ENCODE data around the gene MED10.

MED10 gene

DNA sequence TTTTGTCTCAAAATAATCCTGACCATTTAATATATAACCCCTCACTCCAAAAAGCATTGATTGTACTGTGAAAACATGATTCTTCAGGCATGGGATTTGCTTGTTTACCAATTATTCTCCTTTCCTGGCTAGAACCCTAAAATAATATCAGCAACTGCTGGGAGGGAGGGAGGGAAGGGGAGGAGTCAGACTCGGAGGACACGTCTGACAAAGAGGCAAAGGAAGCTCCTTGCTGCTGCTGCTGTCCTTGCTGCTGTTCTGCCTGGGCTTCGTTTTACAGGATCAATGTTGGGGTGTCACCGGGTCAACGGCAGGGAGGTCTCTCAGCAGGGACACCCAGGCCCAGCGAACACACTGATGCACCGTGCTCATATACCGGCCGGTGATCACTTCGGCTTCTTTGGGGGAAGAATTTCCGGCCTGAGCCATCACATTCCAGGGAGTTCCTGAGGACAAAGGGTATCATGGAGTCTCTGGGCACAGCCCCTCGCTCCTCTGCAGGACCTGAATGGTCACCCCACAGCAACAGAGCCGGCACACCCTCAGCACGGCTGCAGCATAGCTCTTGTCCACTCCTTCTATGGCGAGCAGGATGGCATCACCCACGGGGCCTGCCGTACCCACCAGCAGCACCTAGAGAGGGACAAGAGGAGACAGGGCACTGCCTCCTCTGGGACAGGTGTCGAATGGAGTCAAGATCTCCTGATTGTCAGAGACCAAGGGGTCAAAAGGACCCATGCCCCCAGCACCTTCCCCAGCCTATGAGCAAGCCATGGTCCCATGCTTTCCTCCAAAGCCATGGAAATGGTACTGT, 27.9 kb downstream of the MED10 start:
- no peak for DNase-seq (ENCODE audit: low read depth in 2 of 2)

DNA sequence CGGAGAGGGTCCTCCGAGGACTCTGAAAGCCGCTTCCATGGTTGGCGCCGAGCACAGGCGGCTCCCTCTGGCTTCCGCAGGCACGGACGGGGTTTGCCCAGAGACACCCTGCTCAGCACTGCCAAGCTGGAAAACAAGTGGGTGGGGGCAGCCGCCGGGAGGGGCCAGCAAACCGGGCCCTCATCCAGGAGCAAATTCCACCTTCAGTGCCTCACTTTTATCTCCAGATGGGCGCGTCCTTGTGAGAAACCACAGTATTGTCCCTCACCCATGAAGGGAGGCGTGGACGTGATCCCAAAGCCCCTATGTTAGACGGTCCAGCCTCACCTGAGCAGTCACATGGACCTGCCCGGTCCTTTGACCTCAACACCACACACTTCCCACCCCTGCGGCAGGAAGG, 29.0 kb downstream of the MED10 start:
- no peak for DNase-seq (ENCODE audit: low read depth in 2 of 2)

DNA sequence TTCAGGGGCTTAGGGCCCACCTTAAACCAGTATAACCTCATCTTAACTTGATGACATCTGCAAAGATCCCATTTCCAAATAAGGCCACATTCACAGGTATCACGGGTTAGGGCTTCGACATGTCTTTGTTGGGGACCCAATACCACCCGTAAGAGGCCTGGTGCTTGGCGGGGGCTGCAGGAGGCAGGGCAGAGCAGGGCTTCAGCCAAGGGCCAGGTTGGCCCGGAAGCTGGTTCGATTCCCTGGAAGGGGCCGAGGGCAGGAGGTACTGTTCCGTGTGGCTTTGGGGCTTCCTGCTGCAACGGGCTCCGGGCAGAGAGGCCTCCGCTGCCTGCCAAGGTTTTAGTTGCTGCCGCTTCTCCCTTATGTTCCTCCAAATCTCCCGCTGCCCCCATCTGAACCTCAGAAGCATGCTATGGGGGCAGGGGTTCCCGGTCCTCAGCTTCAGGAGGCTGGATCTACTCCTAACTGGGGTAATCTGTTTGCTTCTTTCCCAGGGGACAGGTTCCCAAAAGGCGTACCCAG, 29.8 kb downstream of the MED10 start:
- no peak for DNase-seq (ENCODE audit: low read depth in 2 of 2)

DNA sequence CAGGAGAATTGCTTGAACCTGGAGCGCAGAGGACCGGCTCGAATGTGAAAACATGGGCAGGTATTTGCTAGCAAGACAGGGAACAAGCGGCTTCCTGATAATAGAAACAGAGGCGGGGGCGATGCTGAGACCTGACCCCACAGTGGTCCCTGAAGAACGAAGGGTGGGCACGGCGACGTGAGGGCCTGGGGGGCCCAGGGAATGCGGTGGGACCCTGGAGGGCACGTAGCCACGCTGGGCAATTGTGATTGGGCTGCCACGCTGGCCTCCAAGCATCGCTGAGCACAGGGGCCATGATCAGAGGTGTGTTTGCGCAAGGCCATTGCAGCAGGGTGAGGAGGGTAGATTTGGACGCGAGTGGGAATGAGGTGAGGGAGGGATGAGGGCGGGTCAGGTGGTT, 30.7 kb downstream of the MED10 start:
- DNase-seq (ENCODE audit: low read depth in 2 of 2) = no peak

DNA sequence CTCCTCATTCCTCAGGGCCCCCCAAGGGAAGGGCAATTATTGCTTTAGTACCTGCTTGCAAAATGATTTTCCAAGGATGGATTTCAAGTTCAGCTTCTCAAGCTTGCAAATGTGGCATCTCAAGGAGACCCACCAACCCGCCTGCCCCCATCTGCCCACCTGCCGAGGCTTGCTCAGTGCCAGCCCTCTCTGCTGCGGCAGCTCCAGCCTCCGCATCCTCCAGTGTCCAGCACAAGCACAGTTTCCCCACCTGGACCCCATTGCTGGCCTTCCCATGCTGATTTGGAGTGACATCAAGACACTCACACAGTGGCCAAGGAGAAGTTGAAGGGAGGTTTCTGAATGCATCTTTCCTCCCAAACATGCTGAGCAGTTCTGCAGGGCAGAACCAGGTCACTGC, 31.2 kb downstream of the MED10 start:
- no peak for DNase-seq (ENCODE audit: low read depth in 2 of 2)

DNA sequence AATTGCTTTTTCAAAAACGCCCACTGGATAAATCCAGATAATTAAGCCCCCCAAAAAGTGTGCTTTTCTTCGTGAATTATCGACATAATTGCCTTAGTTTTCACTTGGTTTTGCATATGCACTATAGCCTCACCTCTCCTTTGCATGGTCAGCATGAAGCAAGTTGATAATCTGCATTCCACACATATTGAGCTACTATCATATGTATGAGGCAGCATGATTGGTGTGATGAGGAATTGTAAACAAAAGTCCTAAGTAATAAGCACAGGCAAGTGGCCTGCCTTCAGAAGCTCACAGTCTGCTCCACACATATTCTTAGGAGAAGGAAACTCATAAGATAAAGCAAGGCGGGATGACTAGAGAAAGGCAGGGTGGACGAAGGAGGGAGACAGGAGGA, 33.8 kb downstream of the MED10 start:
- DNase-seq (ENCODE audit: low read depth in 2 of 2) = no peak

DNA sequence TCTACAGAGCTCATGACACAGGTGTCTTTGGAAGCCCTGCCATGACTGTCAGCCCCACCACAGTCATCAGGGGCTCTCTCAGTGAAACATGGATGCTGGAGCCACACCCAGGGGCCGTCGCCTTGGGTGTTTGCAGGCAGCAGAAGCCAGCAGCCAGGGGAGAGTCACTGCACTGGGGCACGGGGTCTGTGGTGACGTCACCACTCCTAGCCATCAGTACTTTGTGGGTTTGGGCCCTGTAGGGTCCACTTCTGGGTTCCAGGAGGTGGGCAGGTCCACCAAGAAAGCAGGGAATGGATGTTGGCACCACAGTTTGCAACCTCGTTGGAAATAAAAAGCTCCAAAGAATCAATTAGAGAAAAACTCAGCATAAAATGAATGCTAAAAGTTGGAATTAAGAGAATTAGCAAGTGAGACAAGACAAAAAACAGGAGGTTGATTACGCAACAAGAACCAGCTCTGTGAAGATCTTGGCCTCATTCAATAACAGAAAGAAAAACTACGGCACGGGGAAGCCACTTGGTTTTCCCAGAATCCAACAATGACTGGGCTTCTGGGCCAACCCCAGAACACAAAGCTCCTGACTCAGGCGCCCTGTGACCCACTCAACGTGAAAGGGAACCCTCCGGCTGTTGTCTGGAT, 34.3 kb downstream of the MED10 start:
- DNase-seq (ENCODE audit: low read depth in 2 of 2) = no peak

DNA sequence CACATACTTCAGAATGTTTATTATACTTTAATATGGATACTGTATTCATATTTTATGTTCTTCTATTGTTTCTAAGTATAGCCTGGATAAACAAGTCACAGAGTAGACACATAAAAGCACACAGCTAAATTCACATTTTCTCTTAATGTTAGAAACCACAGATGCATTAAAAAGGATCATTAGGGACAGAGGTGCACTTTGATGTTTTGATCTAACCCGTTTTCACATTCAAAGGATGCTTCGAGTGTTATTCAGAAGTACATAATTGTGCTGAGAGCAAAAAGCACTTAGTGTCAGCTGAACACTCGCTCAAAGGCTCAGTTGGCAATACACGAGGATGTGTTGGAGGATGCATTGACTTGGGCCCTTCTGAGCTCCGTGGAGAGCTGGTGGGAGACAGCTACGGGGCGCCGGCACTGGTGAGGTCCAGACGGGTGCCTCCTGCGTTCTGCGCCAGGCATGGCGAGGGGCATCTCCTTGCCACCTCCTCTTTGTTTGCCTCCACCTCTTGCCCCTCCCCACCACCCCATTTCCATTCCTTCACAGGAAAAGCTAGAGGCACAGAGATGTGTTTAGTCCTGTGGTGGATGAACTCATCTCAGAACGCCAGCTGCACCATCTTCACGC, 35.5 kb downstream of the MED10 start:
- no peak for DNase-seq (ENCODE audit: low read depth in 2 of 2)

DNA sequence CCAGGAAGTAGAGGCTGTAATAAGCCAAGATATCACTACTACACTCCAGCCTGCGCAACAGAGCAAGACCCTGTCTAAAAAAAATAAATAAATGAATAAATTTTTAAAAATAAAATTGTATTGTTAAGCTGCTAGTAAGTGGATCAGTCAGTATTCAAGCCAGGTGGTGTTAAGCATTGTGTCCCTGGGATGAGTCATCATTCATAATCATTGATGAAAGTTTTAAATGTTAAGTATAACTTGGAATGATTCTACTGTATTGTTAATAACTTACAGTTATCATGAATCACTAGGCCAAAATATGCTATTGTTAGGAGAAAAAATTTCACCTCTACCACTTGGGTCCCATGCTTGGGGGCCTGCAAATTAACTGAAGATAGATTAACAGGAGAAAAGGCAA, 38.2 kb downstream of the MED10 start:
- DNase-seq (ENCODE audit: low read depth in 2 of 2) = no peak

DNA sequence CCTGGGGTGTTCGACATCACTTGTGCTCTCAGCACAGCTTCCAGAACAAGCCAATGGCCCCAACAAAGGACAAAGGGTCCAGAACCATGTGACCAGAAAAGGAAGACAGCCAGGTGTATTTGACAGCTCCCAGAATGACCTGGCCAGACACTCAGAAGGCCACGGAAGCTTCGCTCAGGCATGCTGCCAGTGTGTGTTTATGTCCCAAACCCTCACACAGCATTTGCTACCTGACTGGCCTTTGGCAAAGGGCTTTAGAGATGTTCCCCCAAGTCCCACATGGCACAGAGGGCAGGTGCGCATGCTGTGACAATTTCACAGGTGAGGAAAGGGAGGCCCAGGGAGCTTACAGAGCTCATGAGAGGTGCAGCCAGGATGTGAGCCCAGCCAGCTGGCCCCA, 39.5 kb downstream of the MED10 start:
- no peak for DNase-seq (ENCODE audit: low read depth in 2 of 2)

DNA sequence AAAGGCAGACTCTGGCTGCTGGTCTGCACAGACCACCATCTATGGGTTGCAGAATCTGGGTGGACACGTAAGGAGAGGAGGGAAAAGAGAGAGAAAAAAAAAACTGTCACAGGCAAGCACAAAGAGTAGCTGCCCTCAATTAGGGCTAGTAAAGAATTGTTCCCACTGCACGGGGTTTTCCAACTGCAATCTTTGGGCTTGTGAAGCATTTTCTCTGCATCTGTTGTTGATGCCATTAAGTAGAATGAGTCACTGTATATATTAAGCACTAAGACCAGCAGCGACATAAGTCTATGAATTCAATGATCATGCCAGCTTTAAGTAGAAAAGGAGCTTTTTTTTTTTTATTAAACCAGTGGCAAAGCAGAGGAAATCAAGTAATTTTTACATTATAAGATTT, 40.2 kb downstream of the MED10 start:
- DNase-seq (ENCODE audit: low read depth in 2 of 2) = no peak

DNA sequence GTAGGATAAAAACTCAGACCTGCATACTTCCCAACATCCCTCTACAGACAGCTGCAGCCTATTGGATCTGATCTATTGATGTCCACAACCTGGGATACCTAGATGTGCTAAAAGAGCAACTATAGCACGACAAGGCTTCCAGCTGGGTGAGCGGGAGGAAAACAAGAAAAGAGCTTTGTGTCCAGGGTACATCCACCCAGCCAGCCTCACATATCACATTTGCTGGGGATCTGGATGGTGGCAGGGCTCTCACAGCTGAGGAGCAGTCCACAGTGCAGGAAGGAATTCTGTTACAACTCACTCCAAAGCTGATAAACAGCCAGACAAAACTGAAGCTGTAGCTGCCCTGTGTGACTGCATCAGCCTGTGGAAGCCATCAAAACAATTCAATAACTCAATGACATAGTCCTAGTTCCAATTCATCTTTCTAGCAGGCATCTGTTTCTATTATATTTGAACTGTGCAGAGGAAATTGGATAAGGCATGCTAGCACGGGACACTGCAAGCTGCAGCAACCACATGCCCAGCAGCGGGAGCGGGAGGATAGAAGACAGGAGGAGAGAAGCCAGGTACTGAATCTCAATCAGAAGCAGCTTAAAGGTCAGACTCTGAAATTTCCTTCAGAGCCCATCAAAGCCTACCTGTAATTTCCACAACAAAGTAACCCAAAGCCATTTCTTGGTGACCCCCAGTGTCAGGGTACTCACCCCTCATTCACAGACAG, 45.0 kb downstream of the MED10 start:
- no peak for DNase-seq (ENCODE audit: low read depth in 2 of 2)

DNA sequence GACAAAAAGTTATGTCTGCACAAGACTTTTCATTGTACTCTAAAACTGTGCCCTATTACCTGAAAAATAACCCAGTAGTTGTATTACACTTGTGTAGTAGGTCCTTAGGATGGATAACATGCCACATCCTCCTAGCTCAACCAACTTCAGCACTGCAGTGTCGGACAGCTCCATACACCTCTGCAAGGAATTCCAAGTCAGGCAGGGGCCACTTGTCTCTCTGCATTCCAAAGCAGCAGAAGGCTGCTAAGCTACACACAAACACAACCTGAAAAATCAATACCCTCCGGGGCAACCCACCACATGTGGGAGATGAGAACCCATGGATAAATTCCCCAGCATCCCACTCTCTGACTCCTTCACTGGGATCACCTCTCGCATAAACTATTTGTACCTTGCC, 50.2 kb downstream of the MED10 start:
- DNase-seq (ENCODE audit: low read depth in 2 of 2) = no peak

DNA sequence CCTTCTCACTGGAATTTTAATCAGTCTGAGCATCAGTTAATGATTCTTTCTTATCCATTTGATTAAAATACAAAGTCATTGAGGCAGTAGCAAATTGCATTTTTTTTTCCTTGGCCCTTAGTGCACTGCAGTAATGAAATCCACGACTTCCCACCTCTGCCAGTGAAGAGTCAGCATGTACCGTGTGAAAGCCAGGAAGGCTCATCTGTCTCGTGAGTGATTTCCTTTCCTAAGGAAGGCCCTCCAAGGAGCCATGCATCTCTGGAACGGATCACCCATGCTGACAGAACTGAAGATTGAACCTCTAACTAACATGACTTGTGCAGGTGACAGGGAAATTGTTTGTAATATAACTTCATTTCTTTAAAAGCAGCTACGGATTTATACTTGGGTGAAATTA, 51.6 kb downstream of the MED10 start:
- DNase-seq (ENCODE audit: low read depth in 2 of 2) = no peak

DNA sequence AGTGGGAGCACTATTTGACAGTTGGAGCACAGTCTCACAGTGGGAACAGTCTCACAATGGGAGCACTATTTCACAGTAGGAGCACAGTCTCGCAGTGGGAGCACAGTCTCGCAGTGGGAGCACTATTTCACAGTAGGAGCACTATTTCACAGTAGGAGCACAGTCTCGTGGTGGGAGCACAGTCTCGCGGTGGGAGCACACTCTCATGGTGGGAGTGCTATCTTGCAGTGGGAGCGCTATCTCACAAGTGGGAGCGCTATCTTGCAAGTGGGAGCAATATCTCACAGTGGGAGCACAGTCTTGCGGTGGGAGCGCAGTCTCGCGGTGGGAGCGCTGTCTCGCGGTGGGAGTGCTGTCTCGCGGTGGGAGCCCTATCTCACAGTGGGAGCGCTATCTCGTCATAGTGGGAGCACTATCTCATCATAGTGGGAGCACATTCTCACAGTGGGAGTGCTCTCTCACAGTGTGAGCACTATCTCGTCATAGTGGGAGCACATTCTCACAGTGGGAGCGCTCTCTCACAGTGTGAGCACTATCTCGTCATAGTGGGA, 56.1 kb downstream of the MED10 start:
- DNase-seq (ENCODE audit: low read depth in 2 of 2) = no peak
